ENCODE results near the gene DGCR8.

Gene DGCR8

GRCh38 chr22:20036084-20036482 lies 44.0 kb upstream of the DGCR8 start:
- no peak for TF ChIP-seq CTCF (conservative IDR thresholded peaks at IDR 0.05; ENCODE audit: low read length)
- no peak overlapping the region for H3K4me3 ChIP-seq (ENCODE audit: low read length)
- no peak for DNase-seq (ENCODE audit: low read depth)

- DNase-seq (ENCODE audit: low read depth): no peak
- no peak overlapping the region for H3K4me3 ChIP-seq (ENCODE audit: low read length)
- TF ChIP-seq CTCF (conservative IDR thresholded peaks at IDR 0.05; ENCODE audit: low read length): no peak
These were observed 43.3 kb upstream of the DGCR8 start for GRCh38 chr22:20036535-20037392.

- DNase-seq (ENCODE audit: low read depth): no peak
- H3K4me3 ChIP-seq (ENCODE audit: low read length): no peak overlapping the region
- no peak for TF ChIP-seq CTCF (conservative IDR thresholded peaks at IDR 0.05; ENCODE audit: low read length)
These were observed 42.6 kb upstream of the DGCR8 start for GRCh38 chr22:20037419-20037818.

GRCh38 chr22:20038574-20038973 lies 41.5 kb upstream of the DGCR8 start:
- no peak for DNase-seq (ENCODE audit: low read depth)
- H3K4me3 ChIP-seq (ENCODE audit: low read length): no peak overlapping the region
- TF ChIP-seq CTCF (conservative IDR thresholded peaks at IDR 0.05; ENCODE audit: low read length): no peak

- no peak for DNase-seq (ENCODE audit: low read depth)
- no peak overlapping the region for H3K4me3 ChIP-seq (ENCODE audit: low read length)
- TF ChIP-seq CTCF (conservative IDR thresholded peaks at IDR 0.05; ENCODE audit: low read length): no peak
These were observed 40.2 kb upstream of the DGCR8 start for GRCh38 chr22:20039683-20040325.

GRCh38 chr22:20040327-20041200 lies 39.5 kb upstream of the DGCR8 start:
- no peak for DNase-seq (ENCODE audit: low read depth)
- H3K4me3 ChIP-seq (ENCODE audit: low read length): no peak overlapping the region
- no peak for TF ChIP-seq CTCF (conservative IDR thresholded peaks at IDR 0.05; ENCODE audit: low read length)

All from AG10803 (cell line).